Mucosa of stomach (tissue), 1 donor: Measurements from ENCODE around the gene KCNMA1.

Experiments
- H3K27me3 ChIP-seq: one replicate; pipeline ENCODE4 v1.7.0; 2013; ENCODE audit warnings: mild to moderate bottlenecking, low read length; ENCODE audit not compliant: control insufficient read depth, insufficient read depth
- H3K36me3 ChIP-seq: one replicate; pipeline ENCODE4 v1.7.0; 2013; ENCODE audit warnings: low read length; ENCODE audit not compliant: control insufficient read depth, insufficient read depth
- H3K4me1 ChIP-seq: one replicate; pipeline ENCODE4 v1.7.0; 2013; ENCODE audit warnings: mild to moderate bottlenecking, low read length; ENCODE audit not compliant: control insufficient read depth, insufficient read depth
- H3K4me3 ChIP-seq: one replicate; pipeline ENCODE4 v1.7.0; 2013; ENCODE audit warnings: low read length
- H3K9ac ChIP-seq: one replicate; pipeline ENCODE4 v1.7.0; 2013; ENCODE audit warnings: mild to moderate bottlenecking, low read length, moderate library complexity
- H3K9me3 ChIP-seq: one replicate; pipeline ENCODE4 v1.7.0; 2013; ENCODE audit warnings: mild to moderate bottlenecking, low read length, moderate library complexity; ENCODE audit not compliant: control insufficient read depth
- donor health status: Pancreatic carcinoma.

KCNMA1 gene

DNA sequence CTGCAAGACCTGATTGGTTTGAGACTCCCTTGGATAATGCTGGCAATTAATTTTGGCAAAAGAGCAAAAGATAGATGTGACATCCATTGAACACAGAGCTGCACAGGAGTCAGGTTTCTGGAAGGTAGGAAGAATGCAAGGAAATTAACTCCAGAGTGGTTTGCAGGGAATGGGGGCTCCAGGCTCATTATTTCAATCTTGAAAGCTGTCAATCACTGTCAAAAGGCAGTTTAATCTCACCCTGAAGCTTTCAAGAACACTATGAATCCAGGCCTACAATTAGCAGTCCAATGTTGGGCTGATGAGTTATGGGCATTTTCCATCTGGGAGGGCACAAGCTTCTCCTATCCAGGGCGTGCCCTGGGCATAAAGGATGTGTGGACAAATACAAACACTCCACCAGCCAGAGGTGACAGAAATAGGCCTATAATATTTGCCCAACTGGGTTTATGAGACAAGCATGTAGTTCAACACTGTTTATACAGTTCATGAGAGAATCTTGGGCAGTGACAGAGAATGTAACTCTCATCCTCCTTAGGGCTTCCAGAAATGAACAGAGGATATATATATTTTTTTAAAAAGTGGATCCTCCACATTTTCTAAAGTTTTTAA, 80.5 kb downstream of the KCNMA1 start:
- Histone ChIP-seq H3K4me3 (no peak overlapping the region), H3K36me3 (no peaks in the 10 kb centered on the region), H3K9me3 (no peaks in the 10 kb centered on the region), H3K4me1 (peaks cover 14% of the 10 kb centered on the region), H3K27me3 (no peaks in the 10 kb centered on the region), H3K9ac (no peak overlapping the region)

DNA sequence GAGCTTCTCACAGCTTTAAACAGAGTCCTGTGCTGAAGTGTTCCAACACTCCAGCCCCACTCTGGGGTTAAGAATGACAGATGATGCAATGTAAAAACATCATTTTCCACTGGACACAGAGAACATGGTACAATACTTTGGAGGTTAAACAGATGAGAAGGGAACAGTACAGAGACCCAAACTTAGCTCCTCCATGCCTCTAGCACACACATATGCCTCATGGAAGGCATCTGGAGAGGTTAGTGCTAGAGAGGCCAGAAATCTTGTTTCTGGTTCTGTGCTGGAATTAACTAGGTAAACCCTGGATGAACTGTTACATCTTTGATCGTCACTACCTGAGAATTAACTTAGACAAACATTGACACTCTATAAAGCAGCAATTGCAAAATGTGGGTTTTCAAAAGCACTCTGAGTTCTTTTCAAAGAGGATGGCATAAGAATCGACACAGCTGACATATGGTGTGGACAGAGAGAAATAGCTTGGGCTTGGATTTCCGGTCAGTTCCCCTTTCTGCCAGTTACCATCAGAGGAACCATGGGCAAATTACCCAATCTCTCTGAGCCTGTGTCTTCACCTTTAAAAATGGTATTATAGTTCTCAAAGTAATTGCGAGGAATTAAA, 81.9 kb downstream of the KCNMA1 start:
- H3K9me3 ChIP-seq = no peaks in the 10 kb centered on the region
- no peak overlapping the region for H3K4me3 ChIP-seq
- H3K9ac ChIP-seq = no peak overlapping the region
- H3K4me1 ChIP-seq = peaks cover 11% of the 10 kb centered on the region
- no peaks in the 10 kb centered on the region for H3K36me3 ChIP-seq
- no peaks in the 10 kb centered on the region for H3K27me3 ChIP-seq

DNA sequence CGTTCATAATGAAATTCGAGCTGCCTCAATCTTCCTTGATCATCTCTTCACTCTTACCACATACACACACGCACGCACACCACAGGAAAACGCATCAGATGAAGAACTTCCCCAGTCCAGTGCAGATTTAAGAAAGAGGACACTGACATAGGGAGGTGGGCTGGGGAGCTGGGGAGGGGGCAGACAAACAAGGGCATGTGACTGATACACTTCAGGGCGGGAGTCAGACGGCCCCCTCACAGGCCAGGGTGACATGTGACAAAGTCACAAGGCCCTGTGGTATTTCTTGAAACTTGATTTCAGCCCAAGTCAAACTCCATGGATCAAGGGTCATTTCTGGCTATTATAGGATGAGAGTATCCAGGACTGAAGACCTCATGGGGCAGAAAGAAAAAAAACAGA, 82.6 kb downstream of the KCNMA1 start:
- Histone ChIP-seq H3K9ac (no peak overlapping the region), H3K36me3 (no peaks in the 10 kb centered on the region), H3K9me3 (no peaks in the 10 kb centered on the region), H3K27me3 (no peaks in the 10 kb centered on the region), H3K4me1 (peaks cover 11% of the 10 kb centered on the region), H3K4me3 (no peak overlapping the region)

DNA sequence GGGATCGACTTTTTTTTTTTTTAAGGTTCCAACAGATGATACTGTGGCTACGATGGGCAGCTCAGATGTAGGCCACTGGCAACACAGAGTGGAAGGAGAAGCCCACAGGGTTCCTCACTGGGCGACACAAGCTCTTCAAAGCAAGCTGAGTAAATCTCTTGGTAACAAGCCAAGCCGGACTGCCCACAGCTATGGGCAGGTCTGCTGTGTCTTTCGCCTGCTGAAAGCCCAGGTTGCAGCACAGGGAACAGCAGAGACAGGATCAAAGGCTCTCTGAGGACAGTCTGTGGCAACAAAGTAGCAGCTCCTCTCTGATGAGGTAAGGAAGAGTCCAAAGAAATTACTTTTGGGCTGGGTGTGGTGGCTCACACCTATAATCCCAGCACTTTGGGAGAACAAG, 83.6 kb downstream of the KCNMA1 start:
- Histone ChIP-seq H3K4me3 (no peak overlapping the region), H3K36me3 (no peaks in the 10 kb centered on the region), H3K27me3 (no peaks in the 10 kb centered on the region), H3K9ac (no peak overlapping the region), H3K9me3 (no peaks in the 10 kb centered on the region), H3K4me1 (peaks cover 11% of the 10 kb centered on the region)

DNA sequence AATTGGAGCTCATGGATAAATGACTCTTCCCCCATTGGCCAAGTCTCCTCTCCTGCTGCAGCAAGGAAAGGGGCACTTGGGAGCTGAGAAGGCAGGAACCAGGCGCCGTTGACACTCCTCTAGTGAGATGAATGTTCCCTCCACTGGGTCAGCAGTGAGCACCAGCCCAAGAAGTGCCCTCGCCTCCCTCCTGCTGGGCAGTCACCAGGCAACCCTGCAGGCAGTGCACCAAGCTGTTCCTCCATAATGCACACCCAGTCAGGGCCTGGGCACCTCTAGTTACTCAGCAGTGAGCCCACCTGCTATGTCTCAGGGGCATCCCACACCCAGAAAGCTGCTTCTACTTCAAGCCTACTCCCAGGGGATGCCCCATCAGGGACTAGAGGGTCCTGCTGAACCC, 84.3 kb downstream of the KCNMA1 start:
- H3K4me1 ChIP-seq = peaks cover 14% of the 10 kb centered on the region
- H3K9ac ChIP-seq = no peak overlapping the region
- H3K27me3 ChIP-seq = no peaks in the 10 kb centered on the region
- no peaks in the 10 kb centered on the region for H3K36me3 ChIP-seq
- no peak overlapping the region for H3K4me3 ChIP-seq
- no peaks in the 10 kb centered on the region for H3K9me3 ChIP-seq

DNA sequence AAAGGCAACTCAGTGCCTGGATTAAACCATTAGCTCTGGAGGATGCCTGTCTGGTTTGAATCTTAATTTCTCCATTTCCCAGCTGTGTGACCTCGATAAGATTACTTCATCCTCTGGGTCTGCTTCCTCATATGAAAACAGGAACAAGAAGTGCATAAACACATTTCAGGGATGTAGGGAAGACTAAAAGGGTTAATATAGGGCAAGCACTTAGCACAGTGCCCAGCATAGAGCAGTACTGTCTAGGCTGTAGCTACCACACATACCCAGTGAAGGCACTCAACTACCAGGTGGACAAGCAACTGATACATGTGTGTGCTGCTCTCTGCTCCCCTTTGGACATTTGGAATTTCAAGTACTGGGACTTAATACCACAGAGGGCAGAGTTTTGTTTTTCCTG, 85.4 kb downstream of the KCNMA1 start:
- Histone ChIP-seq H3K9me3 (no peaks in the 10 kb centered on the region), H3K4me1 (peaks cover 23% of the 10 kb centered on the region), H3K27me3 (no peaks in the 10 kb centered on the region), H3K36me3 (no peaks in the 10 kb centered on the region), H3K9ac (no peak overlapping the region), H3K4me3 (no peak overlapping the region)

DNA sequence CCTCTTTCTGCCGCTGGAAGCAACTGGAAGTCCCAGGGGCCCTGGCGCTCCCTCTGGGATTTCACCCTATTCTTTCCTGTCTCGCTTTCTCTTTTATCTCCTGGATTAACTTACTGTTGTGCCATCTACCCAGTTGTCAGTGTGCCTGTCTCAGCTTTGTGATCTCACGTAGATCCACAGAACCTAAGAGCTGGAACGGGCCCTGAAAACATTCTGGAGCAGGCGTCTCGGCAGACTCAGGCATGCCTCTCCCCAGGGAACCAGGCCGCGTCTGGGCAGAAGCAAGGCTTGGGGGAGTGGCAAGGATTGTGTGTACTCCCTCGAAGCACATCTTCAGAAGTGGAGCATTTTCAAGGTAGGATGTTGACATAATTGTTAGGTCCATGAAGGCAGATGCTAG, 87.2 kb downstream of the KCNMA1 start:
- H3K9ac ChIP-seq = no peak overlapping the region
- H3K27me3 ChIP-seq = no peaks in the 10 kb centered on the region
- H3K36me3 ChIP-seq = no peaks in the 10 kb centered on the region
- H3K4me1 ChIP-seq = peaks cover 20% of the 10 kb centered on the region
- H3K9me3 ChIP-seq = no peaks in the 10 kb centered on the region
- no peak overlapping the region for H3K4me3 ChIP-seq

DNA sequence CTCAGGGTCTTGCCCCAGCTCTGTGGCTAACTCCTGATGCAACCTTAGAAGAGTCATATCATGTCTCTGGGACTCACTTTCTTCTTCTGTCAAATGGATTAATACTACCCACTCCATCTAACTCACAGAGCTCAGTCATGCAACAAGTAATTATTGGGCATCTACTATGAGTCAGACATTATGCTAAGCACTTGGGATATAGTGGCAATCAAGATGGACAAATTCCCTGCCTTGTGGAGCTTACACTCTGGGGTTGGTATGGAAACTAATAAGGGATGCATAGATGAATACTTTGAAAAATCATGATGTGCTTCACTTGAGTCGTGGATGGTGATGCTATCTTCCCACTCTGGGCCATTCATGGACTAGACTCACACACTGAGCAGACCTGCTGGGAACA, 88.9 kb downstream of the KCNMA1 start:
- Histone ChIP-seq H3K9me3 (no peaks in the 10 kb centered on the region), H3K27me3 (no peaks in the 10 kb centered on the region), H3K9ac (no peak overlapping the region), H3K36me3 (no peaks in the 10 kb centered on the region), H3K4me1 (peaks cover 18% of the 10 kb centered on the region), H3K4me3 (no peak overlapping the region)

DNA sequence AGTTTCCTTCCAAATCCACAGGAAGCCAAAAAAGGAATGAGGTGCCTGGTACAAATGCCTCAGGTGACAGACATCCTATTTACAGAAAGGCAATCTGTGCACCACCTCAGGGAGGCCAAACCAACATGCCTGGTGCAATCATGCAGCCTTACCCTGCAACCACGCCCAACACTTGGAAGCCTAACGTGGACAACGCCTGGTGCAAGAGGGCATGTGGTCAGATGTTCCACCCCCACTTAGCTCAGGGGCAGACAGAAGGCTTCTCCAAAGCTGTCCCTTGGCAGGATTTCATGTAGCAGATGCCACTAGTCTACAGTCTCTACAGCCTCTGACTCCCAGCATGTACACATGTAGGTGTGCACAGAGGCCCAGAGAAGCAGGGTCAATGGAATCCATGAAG, 89.5 kb downstream of the KCNMA1 start:
- no peaks in the 10 kb centered on the region for H3K9me3 ChIP-seq
- no peaks in the 10 kb centered on the region for H3K27me3 ChIP-seq
- no peak overlapping the region for H3K4me3 ChIP-seq
- peaks cover 13% of the 10 kb centered on the region for H3K4me1 ChIP-seq
- no peaks in the 10 kb centered on the region for H3K36me3 ChIP-seq
- H3K9ac ChIP-seq = no peak overlapping the region

DNA sequence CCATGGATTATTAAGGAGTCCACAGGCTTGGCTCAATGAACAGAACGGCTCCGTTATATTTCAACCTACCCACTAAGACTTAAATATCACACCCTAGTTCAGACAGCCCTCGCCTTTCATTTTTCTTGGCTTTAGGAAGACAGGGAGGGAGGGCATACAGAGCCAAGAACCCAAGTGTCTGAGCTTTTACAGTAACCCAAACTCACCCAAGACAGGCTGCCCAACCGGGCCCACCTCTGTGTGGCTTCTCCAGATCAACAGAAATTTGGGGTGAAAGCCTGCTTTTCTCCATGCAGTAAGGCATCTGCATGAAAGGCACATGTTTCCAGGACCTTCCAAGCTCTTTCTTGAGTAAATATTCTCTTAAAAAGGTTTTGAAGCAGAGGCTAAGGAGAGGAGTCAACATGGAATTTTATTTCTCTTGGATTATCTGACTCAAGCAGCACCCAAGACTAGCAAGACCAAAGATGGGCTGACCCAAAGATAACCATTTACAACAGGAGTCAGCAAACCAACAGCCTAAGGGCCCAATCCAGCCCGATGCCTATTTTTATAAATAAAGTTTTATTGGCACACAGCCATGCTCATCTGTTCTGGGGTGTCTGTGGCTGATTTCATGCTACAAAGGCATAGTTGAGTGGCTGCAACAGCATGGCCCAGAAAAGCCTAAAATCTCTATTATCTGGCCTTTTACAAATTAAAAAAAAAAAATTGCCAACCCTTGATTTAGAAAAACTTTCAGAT, 90.1 kb downstream of the KCNMA1 start:
- H3K4me3 ChIP-seq = no peak overlapping the region
- peaks cover 13% of the 10 kb centered on the region for H3K4me1 ChIP-seq
- H3K9ac ChIP-seq = no peak overlapping the region
- no peaks in the 10 kb centered on the region for H3K9me3 ChIP-seq
- H3K36me3 ChIP-seq = no peaks in the 10 kb centered on the region
- no peaks in the 10 kb centered on the region for H3K27me3 ChIP-seq

DNA sequence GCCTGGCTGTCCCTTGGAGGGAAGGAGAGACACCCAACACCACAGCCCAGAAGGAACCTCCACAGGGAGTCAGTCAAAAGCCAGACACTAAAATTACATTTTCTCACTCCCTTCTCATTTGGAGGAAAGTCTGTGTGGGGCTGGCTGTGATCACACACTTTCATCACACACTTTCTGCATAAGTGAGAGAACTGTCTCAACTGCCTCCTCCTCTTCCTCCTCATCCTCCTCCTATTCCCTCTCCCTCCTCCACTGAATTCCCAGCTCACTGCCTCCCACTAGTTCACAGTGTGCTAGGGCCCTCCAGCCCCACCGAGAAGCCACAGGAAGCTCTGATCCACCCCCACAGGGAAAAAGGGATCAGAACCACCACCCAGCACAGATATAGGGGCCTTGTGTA, 91.6 kb downstream of the KCNMA1 start:
- no peak overlapping the region for H3K9ac ChIP-seq
- H3K4me1 ChIP-seq = peaks cover 13% of the 10 kb centered on the region
- no peak overlapping the region for H3K4me3 ChIP-seq
- H3K9me3 ChIP-seq = no peaks in the 10 kb centered on the region
- no peaks in the 10 kb centered on the region for H3K27me3 ChIP-seq
- no peaks in the 10 kb centered on the region for H3K36me3 ChIP-seq

DNA sequence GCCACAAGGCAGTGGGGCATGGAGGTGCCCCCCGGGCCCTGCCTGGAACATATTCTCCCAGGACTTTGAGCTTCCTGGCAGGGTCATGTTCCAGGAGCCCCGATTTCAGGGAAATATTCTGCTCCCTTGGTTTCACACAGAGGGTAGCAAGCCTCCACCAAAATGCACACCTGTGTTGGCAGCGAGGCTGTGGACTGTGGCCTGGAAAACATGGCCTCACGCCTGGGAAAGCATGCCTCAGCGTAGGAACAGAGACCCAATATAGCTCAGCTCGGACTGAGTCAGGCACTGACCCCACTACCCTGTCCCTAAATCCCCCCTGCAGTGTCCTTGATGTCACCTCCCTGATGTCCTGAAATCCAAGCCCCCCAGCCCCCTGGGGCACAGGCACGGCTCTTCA, 92.0 kb downstream of the KCNMA1 start:
- Histone ChIP-seq H3K4me1 (peaks cover 13% of the 10 kb centered on the region), H3K9ac (no peak overlapping the region), H3K27me3 (no peaks in the 10 kb centered on the region), H3K4me3 (no peak overlapping the region), H3K36me3 (no peaks in the 10 kb centered on the region), H3K9me3 (no peaks in the 10 kb centered on the region)
